Astrocyte (in vitro differentiated cells and primary cell): ENCODE results near the gene TMEM259. TPM values are rescaled to one million over a fixed set of nuclear protein-coding genes. Genes with fewer than 3 reads are reported as not detected.

Experiments used
- DNase-seq: peaks from one replicate; pipeline ENCODE4 v3.0.0-alpha.2; 2010; ENCODE audit warnings: low read depth
- FAIRE-seq: peaks from 2 replicates; lab custom pipeline; 2011; peaks lifted over from hg19 to GRCh38; lab: Jason Lieb, UNC
- H2AFZ ChIP-seq: 2 replicates; pipeline ENCODE4 v1.6.0; 2012; ENCODE audit warnings: low read depth, low read length, inconsistent platforms
- H3K27ac ChIP-seq: 2 replicates; pipeline ENCODE4 v1.5.1; 2011; ENCODE audit warnings: low read depth, low read length, inconsistent platforms
- H3K27me3 ChIP-seq: 2 replicates; pipeline ENCODE4 v1.6.0; 2011; ENCODE audit warnings: low read length, inconsistent platforms; ENCODE audit not compliant: insufficient read depth
- H3K36me3 ChIP-seq: 2 replicates; pipeline ENCODE4 v1.5.1; 2011; ENCODE audit warnings: low read length, inconsistent platforms; ENCODE audit not compliant: insufficient read depth
- H3K4me1 ChIP-seq: 2 replicates; pipeline ENCODE4 v1.5.1; 2011; ENCODE audit warnings: low read length, inconsistent platforms; ENCODE audit not compliant: insufficient read depth
- H3K4me2 ChIP-seq: 2 replicates; pipeline ENCODE4 v1.6.0; 2012; ENCODE audit warnings: low read length, inconsistent platforms
- H3K4me3 ChIP-seq: 2 replicates; pipeline ENCODE4 v1.5.1; 2011; ENCODE audit warnings: low read depth, mild to moderate bottlenecking, low read length, inconsistent platforms; ENCODE audit not compliant: insufficient read depth
- H3K79me2 ChIP-seq: 2 replicates; pipeline ENCODE4 v1.6.0; 2012; ENCODE audit warnings: mild to moderate bottlenecking, low read length, inconsistent platforms; ENCODE audit not compliant: insufficient read depth
- H3K9ac ChIP-seq: 2 replicates; pipeline ENCODE4 v1.6.0; 2012; ENCODE audit warnings: mild to moderate bottlenecking, low read length, inconsistent platforms
- H3K9me3 ChIP-seq: 2 replicates; pipeline ENCODE4 v1.5.1; 2012; ENCODE audit warnings: low read depth, mild to moderate bottlenecking, low read length, inconsistent platforms; ENCODE audit not compliant: insufficient read depth
- H4K20me1 ChIP-seq: 2 replicates; pipeline ENCODE4 v1.6.0; 2012; ENCODE audit warnings: low read length, inconsistent platforms; ENCODE audit not compliant: insufficient read depth
- H3K27ac Mint-ChIP-seq: one replicate; pipeline ENCODE4 v1.8.0; 2021; ENCODE audit warnings: mild to moderate bottlenecking, mixed read lengths; ENCODE audit not compliant: unreplicated experiment
- H3K27me3 Mint-ChIP-seq: one replicate; pipeline ENCODE4 v1.8.0; 2021; ENCODE audit warnings: low read depth, mixed read lengths; ENCODE audit not compliant: unreplicated experiment
- H3K36me3 Mint-ChIP-seq: one replicate; pipeline ENCODE4 v1.8.0; 2021; ENCODE audit warnings: low read depth, mixed read lengths; ENCODE audit not compliant: unreplicated experiment
- H3K4me1 Mint-ChIP-seq: one replicate; pipeline ENCODE4 v1.8.0; 2021; ENCODE audit warnings: low read depth, mixed read lengths; ENCODE audit not compliant: unreplicated experiment
- H3K4me3 Mint-ChIP-seq: one replicate; pipeline ENCODE4 v1.8.0; 2021; ENCODE audit warnings: mild to moderate bottlenecking, moderate library complexity, mixed read lengths; ENCODE audit not compliant: unreplicated experiment
- H3K9me3 Mint-ChIP-seq: one replicate; pipeline ENCODE4 v1.8.0; 2021; ENCODE audit warnings: mild to moderate bottlenecking, mixed read lengths; ENCODE audit not compliant: unreplicated experiment
- CTCF ChIP-seq: IDR thresholded peaks from 2 replicates; pipeline ENCODE4 v1.5.1; 2011; ENCODE audit warnings: low read depth, mild to moderate bottlenecking, inconsistent platforms, low read length, moderate library complexity; ENCODE audit not compliant: insufficient read depth
- EZH2 ChIP-seq: IDR thresholded peaks from 2 replicates; pipeline ENCODE4 v1.6.1; 2012; ENCODE audit warnings: mild to moderate bottlenecking, low read length, inconsistent platforms; ENCODE audit not compliant: insufficient read depth
- total RNA-seq: library from RNA; stranded (reverse); gene quantifications from 2 replicates; pipeline ENCODE4 v1.2.1, GENCODE V29; 2021

Gene TMEM259
- total RNA-seq, 1 donor from 2014 or later = 155 TPM

- no peaks in the 10 kb centered on the region for H3K36me3 ChIP-seq
- Mint-ChIP-seq H3K27ac (peak overlapping the region; percentile 86), H3K4me3 (peak overlapping the region; percentile 50), H3K9me3 (no peaks in the 10 kb centered on the region), H3K4me1 (peaks cover 22% of the 10 kb centered on the region), H3K27me3 (no peaks in the 10 kb centered on the region), H3K36me3 (no peaks in the 10 kb centered on the region)
- no peak overlapping the region for H3K4me2 ChIP-seq
- peaks cover 28% of the 10 kb centered on the region for H3K4me1 ChIP-seq
- no peak overlapping the region for H3K27ac ChIP-seq
- no peak for FAIRE-seq
- no peak overlapping the region for H3K9ac ChIP-seq
- no peak for TF ChIP-seq EZH2
- no peak for TF ChIP-seq CTCF
- no peak overlapping the region for H2AFZ ChIP-seq
- no peaks in the 10 kb centered on the region for H3K9me3 ChIP-seq
- peaks cover 76% of the 10 kb centered on the region for H4K20me1 ChIP-seq
- H3K27me3 ChIP-seq = no peaks in the 10 kb centered on the region
- H3K79me2 ChIP-seq = peaks cover 66% of the 10 kb centered on the region
- no peak for DNase-seq
- no peak overlapping the region for H3K4me3 ChIP-seq
Observed at GRCh38 chr19:1014161-1015060, 6.5 kb downstream of the TMEM259 start.

GRCh38 chr19:1013218-1013617 is 7.7 kb downstream of the TMEM259 start:
- DNase-seq = no peak
- no peaks in the 10 kb centered on the region for H3K36me3 Mint-ChIP-seq
- no peak overlapping the region for H3K4me3 Mint-ChIP-seq
- H3K36me3 ChIP-seq = no peaks in the 10 kb centered on the region
- H4K20me1 ChIP-seq = peaks cover 64% of the 10 kb centered on the region
- H3K4me1 Mint-ChIP-seq = peaks cover 19% of the 10 kb centered on the region
- no peaks in the 10 kb centered on the region for H3K27me3 Mint-ChIP-seq
- no peak for FAIRE-seq
- H3K9ac ChIP-seq = no peak overlapping the region
- TF ChIP-seq CTCF (no peak), EZH2 (no peak)
- peaks cover 24% of the 10 kb centered on the region for H3K4me1 ChIP-seq
- no peak overlapping the region for H3K4me2 ChIP-seq
- H3K9me3 ChIP-seq = no peaks in the 10 kb centered on the region
- no peak overlapping the region for H3K27ac Mint-ChIP-seq
- peaks cover 55% of the 10 kb centered on the region for H3K79me2 ChIP-seq
- H3K27ac ChIP-seq = no peak overlapping the region
- no peaks in the 10 kb centered on the region for H3K9me3 Mint-ChIP-seq
- no peak overlapping the region for H3K4me3 ChIP-seq
- H2AFZ ChIP-seq = no peak overlapping the region
- H3K27me3 ChIP-seq = no peaks in the 10 kb centered on the region

- Mint-ChIP-seq H3K4me3 (no peak overlapping the region), H3K27me3 (no peaks in the 10 kb centered on the region), H3K9me3 (no peaks in the 10 kb centered on the region), H3K27ac (no peak overlapping the region), H3K36me3 (no peaks in the 10 kb centered on the region), H3K4me1 (peaks cover 16% of the 10 kb centered on the region)
- H3K4me3 ChIP-seq = no peak overlapping the region
- H3K9me3 ChIP-seq = no peaks in the 10 kb centered on the region
- H3K27me3 ChIP-seq = no peaks in the 10 kb centered on the region
- H3K4me1 ChIP-seq = peaks cover 16% of the 10 kb centered on the region
- no peak for TF ChIP-seq EZH2
- no peak for TF ChIP-seq CTCF
- H3K36me3 ChIP-seq = no peaks in the 10 kb centered on the region
- no peak overlapping the region for H3K4me2 ChIP-seq
- H4K20me1 ChIP-seq = peaks cover 56% of the 10 kb centered on the region
- DNase-seq (no peak), FAIRE-seq (no peak)
- no peak overlapping the region for H2AFZ ChIP-seq
- no peak overlapping the region for H3K9ac ChIP-seq
- peaks cover 46% of the 10 kb centered on the region for H3K79me2 ChIP-seq
- H3K27ac ChIP-seq = no peak overlapping the region
Observed at GRCh38 chr19:1012334-1012733, 8.6 kb downstream of the TMEM259 start.
